A673 (cell line): Measurements from ENCODE around the gene CHD2.

ENCODE experiments used
- CTCF ChIP-seq: fragments of 300-800, 200-600 bp; sonication (generic); conservative IDR thresholded peaks from 2 replicates; pipeline ENCODE4 v1.5.1; 2017; ENCODE audit warnings: low read depth, mild to moderate bottlenecking, antibody characterized with exemption, low read length, moderate library complexity, mixed read lengths
- EZH2 ChIP-seq: fragments of 200-600 bp; sonication (generic); IDR thresholded peaks from 2 replicates; pipeline ENCODE4 v1.6.1; 2017; ENCODE audit warnings: borderline replicate concordance, low read depth, mild to moderate bottlenecking, mixed read lengths, antibody characterized with exemption, low read length; ENCODE audit not compliant: poor library complexity, severe bottlenecking

DNA sequence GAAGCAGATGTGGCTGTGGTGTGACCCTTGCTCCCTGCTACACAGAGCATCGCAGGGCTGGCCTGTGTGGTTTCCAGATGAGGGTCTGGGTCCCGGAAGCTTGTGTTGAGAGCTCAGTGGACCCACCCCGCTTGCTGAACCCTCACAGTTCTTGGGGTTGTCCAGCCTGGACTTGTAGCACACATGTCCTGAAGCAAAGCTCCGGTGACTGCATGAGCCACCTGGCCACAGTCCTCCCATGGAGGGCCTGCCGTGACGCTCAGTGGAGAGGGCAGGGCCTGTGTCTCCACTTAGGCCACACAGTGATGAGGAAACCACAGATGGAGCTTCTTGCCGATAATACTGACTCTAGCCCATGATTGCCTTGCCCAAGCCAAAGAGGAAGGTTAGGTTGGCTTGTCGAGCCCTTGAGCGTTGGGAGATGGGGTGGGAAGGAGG, 126.3 kb downstream of the CHD2 start:
- TF ChIP-seq CTCF (no peak), EZH2 (no peak)
